HepG2 (cell line): Measurements from ENCODE around the gene PNPLA8. TPM values are rescaled to one million over a fixed set of nuclear protein-coding genes. Genes with fewer than 3 reads are reported as not detected.

Experiments
- ATAC-seq: fragments of 200-7000 bp; cut with Tn5 transposase; 3 replicates; pipeline ENCODE4 v1.9.1; 2020; ENCODE audit warnings: mild to moderate bottlenecking, moderate library complexity
- BruUV-seq: library from RNA; stranded (reverse); fragments of 400-500 nt; replicated peaks from 2 replicates; lab custom pipeline; 2021; lab: Mats Ljungman, UMichigan
- CTCF ChIA-PET: fragments of 300-600 bp; formaldehyde crosslinking; extraction: SDS; loops from one replicate; lab custom pipeline; 2021; ENCODE audit warnings: low total read pairs, inconsistent platforms, low intra/inter-chr PET ratio; lab: Yijun Ruan, JAX
- POLR2A ChIA-PET: fragments of 350-600 bp; sonication (Branson Sonifier 250); formaldehyde crosslinking; loops from one replicate; lab custom pipeline; 2020; ENCODE audit warnings: antibody characterized with exemption, inconsistent platforms; lab: Yijun Ruan, JAX
- DNase-seq: peaks from one replicate; pipeline ENCODE4 v3.0.0-alpha.2; 2015; ENCODE audit warnings: low spot score
- FAIRE-seq: peaks from 3 replicates; lab custom pipeline; 2011; peaks lifted over from hg19 to GRCh38; lab: Jason Lieb, UNC
- H2AFZ ChIP-seq: one replicate; pipeline ENCODE4 v1.6.1; 2011; ENCODE audit warnings: low read length, inconsistent platforms
- H3K27ac ChIP-seq: fragments of 300-600 bp; 3 replicates; pipeline ENCODE4 v1.8.0; 2011; ENCODE audit warnings: mixed run types, mild to moderate bottlenecking, mixed read lengths, low read length, inconsistent platforms; ENCODE audit not compliant: insufficient read depth; ENCODE audit errors: extremely low read length
- H3K27me3 ChIP-seq, 2 experiments: fragments of 200-600 bp in 1 of 2; 2 replicates in 1 of 2; 3 replicates in 1 of 2; pipeline versions ENCODE4 v1.6.0 to v1.8.0; 2011; ENCODE audit warnings: low read length in 2 of 2, mild to moderate bottlenecking in 2 of 2, moderate library complexity in 2 of 2, inconsistent platforms in 1 of 2; ENCODE audit not compliant: insufficient read depth in 2 of 2, control insufficient read depth in 1 of 2
- H3K36me3 ChIP-seq, 2 experiments: fragments of 200-600 bp in 1 of 2; replicated peaks in 1 of 2; 2 replicates in 1 of 2; 3 replicates in 1 of 2; pipeline versions ENCODE4 v1.5.1 to v1.8.0; 2011; ENCODE audit warnings: low read length in 2 of 2, inconsistent platforms in 1 of 2; ENCODE audit not compliant: insufficient read depth in 2 of 2, control insufficient read depth in 1 of 2
- H3K4me1 ChIP-seq: 2 replicates; pipeline ENCODE4 v1.5.1; 2012; ENCODE audit warnings: low read length, inconsistent platforms; ENCODE audit not compliant: insufficient read depth
- H3K4me2 ChIP-seq: 2 replicates; pipeline ENCODE4 v1.6.0; 2011; ENCODE audit warnings: low read depth, low read length, inconsistent platforms
- H3K4me3 ChIP-seq, 3 experiments: fragments of 200-600 bp in 1 of 3; sonication (generic), shearing (Covaris generic) in 1 of 3; replicated peaks in 1 of 3; 2 replicates each; pipeline ENCODE4 v1.5.1; 2011 to 2016; ENCODE audit warnings: low read length in 3 of 3, inconsistent platforms in 2 of 3, low read depth in 2 of 3, mild to moderate bottlenecking in 2 of 3, control low read depth in 1 of 3, mixed read lengths in 1 of 3; ENCODE audit not compliant: insufficient read depth in 1 of 3
- H3K79me2 ChIP-seq: one replicate; pipeline ENCODE4 v1.6.1; 2011; ENCODE audit warnings: low read length, inconsistent platforms; ENCODE audit not compliant: insufficient read depth
- H3K9ac ChIP-seq: 2 replicates; pipeline ENCODE4 v1.6.0; 2011; ENCODE audit warnings: mild to moderate bottlenecking, low read depth, low read length, inconsistent platforms; ENCODE audit not compliant: insufficient read depth
- H3K9me3 ChIP-seq: 2 replicates; pipeline ENCODE4 v1.5.1; 2012; ENCODE audit warnings: mild to moderate bottlenecking, low read length
- H4K20me1 ChIP-seq: 2 replicates; pipeline ENCODE4 v1.6.0; 2011; ENCODE audit warnings: inconsistent platforms, mild to moderate bottlenecking, low read length, moderate library complexity; ENCODE audit not compliant: insufficient read depth
- CTCF ChIP-seq: sonication (generic); formaldehyde crosslinking; IDR thresholded peaks from 2 replicates; pipeline ENCODE4 v1.5.0; 2020; ENCODE audit warnings: mild to moderate bottlenecking, missing genetic modification reagents, moderate library complexity
- HOXA9 ChIP-seq: sonication (generic); formaldehyde crosslinking; IDR thresholded peaks from 2 replicates; pipeline ENCODE4 v1.8.1; 2022; ENCODE audit warnings: missing genetic modification reagents, mild to moderate bottlenecking, moderate library complexity, borderline replicate concordance
- MIER2 ChIP-seq: IDR thresholded peaks from 2 replicates; pipeline ENCODE4 v1.6.1; 2016; ENCODE audit warnings: missing biosample characterization, missing genetic modification reagents
- RAD21 ChIP-seq: fragments of 450-650 bp; formaldehyde crosslinking; IDR thresholded peaks from 2 replicates; pipeline ENCODE4 v1.5.0; 2020; ENCODE audit warnings: mild to moderate bottlenecking
- SMC3 ChIP-seq: IDR thresholded peaks from 2 replicates; pipeline ENCODE4 v1.6.1; 2011; ENCODE audit warnings: low read length, improper control_type of control experiment
- STAG1 ChIP-seq: sonication (generic); formaldehyde crosslinking; IDR thresholded peaks from 2 replicates; pipeline ENCODE4 v1.4.0; 2020; ENCODE audit warnings: missing genetic modification reagents
- ZBTB3 ChIP-seq: sonication (generic); formaldehyde crosslinking; IDR thresholded peaks from 2 replicates; pipeline ENCODE4 v1.4.0; 2020; ENCODE audit warnings: low read depth, mild to moderate bottlenecking, moderate library complexity, missing genetic modification reagents, borderline replicate concordance
- ZBTB38 ChIP-seq: sonication (generic); formaldehyde crosslinking; IDR thresholded peaks from 2 replicates; pipeline ENCODE4 v1.5.1; 2020; ENCODE audit warnings: mild to moderate bottlenecking, missing genetic modification reagents
- ZC3H13 ChIP-seq: sonication (generic); formaldehyde crosslinking; IDR thresholded peaks from 2 replicates; pipeline ENCODE4 v1.8.1; 2023; ENCODE audit warnings: mild to moderate bottlenecking, missing genetic modification reagents, moderate library complexity
- WGBS: methylation state at CpG from one replicate; pipeline ENCODE4 v1.1.6; 2017; ENCODE audit warnings: low lambda C conversion rate; 5-methylcytosine and 5-hydroxymethylcytosine counted together
- in situ Hi-C: cut with HindIII; loops from 2 replicates; pipeline ENCODE4 v1.10.0; 2017; ENCODE audit warnings: low pct_unique_long_range_greater_than_20kb; ENCODE audit not compliant: extremely low pct_ligation_motif_present
- intact Hi-C: fragments of 100-400 bp; cut with micrococcal nuclease; formaldehyde crosslinking; loops from one replicate; pipeline ENCODE4 v1.10.0; 2022; ENCODE audit not compliant: unreplicated experiment
- polyA plus RNA-seq, 8 experiments: library from polyadenylated mRNA; depleted of rRNA in 3 of 8; stranded (reverse) in 7 of 8; unstranded in 1 of 8; fragments of >200 nt; fragmentation: Illumina TruSeq in 4 of 8; extraction: Trizol in 4 of 8; gene quantifications; 2 replicates each; pipeline versions ENCODE4 v1.2.1 to v1.2.3, GENCODE V29; 2011 to 2016; ENCODE audit warnings: low read depth in 4 of 8, missing spikeins in 1 of 8, mixed read lengths in 1 of 8; ENCODE audit not compliant: insufficient read depth in 1 of 8
- total RNA-seq, 5 experiments: library from RNA; depleted of rRNA; stranded (reverse); fragments of >200 nt; fragmentation: Illumina TruSeq; extraction: Trizol; gene quantifications; 2 replicates each; pipeline ENCODE4 v1.2.3, GENCODE V29; 2016; ENCODE audit warnings: low read depth in 1 of 5
- TF ChIP-seq, protein P1 (sequence below): sonication (generic); IDR thresholded peaks from 2 replicates; pipeline ENCODE4 v1.6.1; 2016; ENCODE audit warnings: low read depth, borderline replicate concordance

The PNPLA8 gene
- total and polyA plus RNA-seq, 2 of the 13 experiments (the other 11 are each of a cell fraction or from before 2014, with no cell fraction given): 6.3 to 11.4 TPM

- TF ChIP-seq ZBTB3 (CRISPR knock-in tag): no peak
- no peak for TF ChIP-seq MIER2
- TF ChIP-seq HOXA9 (CRISPR knock-in tag): no peak
- no peak for TF ChIP-seq ZBTB38 (CRISPR knock-in tag)
- TF ChIP-seq STAG1 (CRISPR knock-in tag): peak; percentile 82
- peak; percentile 48; the same call in 1 of the 2 replicates for TF ChIP-seq RAD21 (CRISPR knock-in tag)
- TF ChIP-seq SMC3: peak; percentile 44; the same call in 1 of the 2 replicates
- TF ChIP-seq, protein P1, sequence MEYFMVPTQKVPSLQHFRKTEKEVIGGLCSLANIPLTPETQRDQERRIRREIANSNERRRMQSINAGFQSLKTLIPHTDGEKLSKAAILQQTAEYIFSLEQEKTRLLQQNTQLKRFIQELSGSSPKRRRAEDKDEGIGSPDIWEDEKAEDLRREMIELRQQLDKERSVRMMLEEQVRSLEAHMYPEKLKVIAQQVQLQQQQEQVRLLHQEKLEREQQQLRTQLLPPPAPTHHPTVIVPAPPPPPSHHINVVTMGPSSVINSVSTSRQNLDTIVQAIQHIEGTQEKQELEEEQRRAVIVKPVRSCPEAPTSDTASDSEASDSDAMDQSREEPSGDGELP: peak; percentile 89
- TF ChIP-seq ZC3H13: no peak
- peak; percentile 84 for TF ChIP-seq CTCF (CRISPR knock-in tag)
- peak; percentile 34 for FAIRE-seq
Observed at GRCh38 chr7:108497082-108497725, 28.7 kb downstream of the PNPLA8 start.

More at GRCh38 chr7:108497082-108497725, 28.7 kb downstream of the PNPLA8 start:
- H3K9me3 ChIP-seq: no peaks in the 10 kb centered on the region
- H3K4me3 ChIP-seq: no peak overlapping the region
- no peaks in the 10 kb centered on the region; a peak in 2 of 5 replicates for H3K36me3 ChIP-seq
- no peaks in the 10 kb centered on the region for H3K4me1 ChIP-seq
- in situ Hi-C loops (no loop called here), intact Hi-C loops (loop anchor here (1.0 to 2.0 kb wide), 2 partner anchors 44 to 316 kb away; no protein-coding TSS in a partner anchor)
- ChIA-PET CTCF (interaction anchor here (1.3 to 2.1 kb wide), 2 partner anchors 45 to 316 kb away, joined by 3 to 31 read pairs; no protein-coding TSS in a partner anchor), POLR2A (interaction anchor here (0.5 kb wide), 1 partner anchor 28 kb away, joined by 3 read pairs; the partner anchor contains the start of gene PNPLA8)
- BruUV-seq: no TSS peak
- ATAC-seq: no peak; the same call in 2 of the 3 replicates
- no peak overlapping the region for H3K9ac ChIP-seq
- no peaks in the 10 kb centered on the region for H4K20me1 ChIP-seq
- H3K4me2 ChIP-seq: no peak overlapping the region
- no peak overlapping the region for H2AFZ ChIP-seq
- H3K27me3 ChIP-seq: no peaks in the 10 kb centered on the region
- DNase-seq: peak; percentile 52
- 96% methylated on average over 3 of the region's 3 CpGs for WGBS
- no peaks in the 10 kb centered on the region for H3K79me2 ChIP-seq
- no peak overlapping the region for H3K27ac ChIP-seq
